Neural progenitor cell (in vitro differentiated cells): ENCODE data around the gene CD1C.

Source experiments
- CTCF ChIP-seq: fragments of 200-600 bp; sonication (generic); IDR thresholded peaks from 2 replicates; pipeline ENCODE4 v1.5.1; 2017; ENCODE audit warnings: antibody characterized with exemption, mild to moderate bottlenecking
- EZH2phosphoT487 ChIP-seq: fragments of 200-600 bp; sonication (generic); IDR thresholded peaks from 2 replicates; pipeline ENCODE4 v1.6.1; 2017; ENCODE audit warnings: antibody characterized with exemption

- no peak for TF ChIP-seq CTCF
- TF ChIP-seq EZH2phosphoT487 = no peak
Observed at GRCh38 chr1:158257888-158258287, 31.8 kb upstream of the CD1C start.
